Stomach (tissue), 9 donors: ENCODE data around the gene TLNRD1. TPM values are rescaled to one million over a fixed set of nuclear protein-coding genes. Genes with fewer than 3 reads are reported as not detected.

Source experiments
- DNase-seq, 2 donors: peaks; one replicate each; pipeline versions ENCODE4 v3.0.0 to v3.0.0-alpha.2; 2013 to 2019
- H3K27ac ChIP-seq, 5 donors: fragments of 200-600 bp in 4 of 5; sonication (generic) in 4 of 5; one replicate each; pipeline ENCODE4 v1.5.1; 2013 to 2019; ENCODE audit warnings: mild to moderate bottlenecking in 1 of 5, moderate library complexity in 1 of 5
- H3K27me3 ChIP-seq, 3 donors: fragments of 200-600 bp; sonication (generic); one replicate each; pipeline ENCODE4 v1.5.1; 2017 to 2019; ENCODE audit warnings: mixed run types in 1 of 3
- H3K36me3 ChIP-seq, 4 donors: fragments of 200-600 bp; sonication (generic); 1 replicate in 3 of 4; 2 replicates in 1 of 4; pipeline ENCODE4 v1.5.1; 2016 to 2019
- H3K4me1 ChIP-seq, 4 donors: fragments of 200-600 bp; sonication (generic); one replicate each; pipeline ENCODE4 v1.5.1; 2016 to 2019
- H3K4me3 ChIP-seq, 4 donors: fragments of 200-600 bp; sonication (generic) in 3 of 4; one replicate each; pipeline ENCODE4 v1.5.1; 2016 to 2019; ENCODE audit warnings: mild to moderate bottlenecking in 1 of 4
- H3K9me3 ChIP-seq, 4 donors: fragments of 200-600 bp; sonication (generic); one replicate each; pipeline ENCODE4 v1.5.1; 2016 to 2019
- CTCF ChIP-seq, 7 experiments: fragments of 450-650 bp in 4 of 7; fragments of 200-600 bp in 3 of 7; sonication (generic) in 3 of 7; IDR thresholded peaks; one replicate each; pipeline ENCODE4 v1.5.1; 2016 to 2019; ENCODE audit warnings: antibody characterized with exemption in 7 of 7, control low read depth in 2 of 7, mild to moderate bottlenecking in 1 of 7
- EP300 ChIP-seq: sonication (generic); formaldehyde crosslinking; IDR thresholded peaks from one replicate; pipeline ENCODE4 v1.6.1; 2017; ENCODE audit warnings: antibody characterized with exemption
- POLR2A ChIP-seq, 4 donors: fragments of 450-650 bp; IDR thresholded peaks; one replicate each; pipeline ENCODE4 v1.6.1; 2016; ENCODE audit warnings: antibody characterized with exemption in 4 of 4, control low read depth in 2 of 4, mild to moderate bottlenecking in 1 of 4, moderate library complexity in 1 of 4
- POLR2AphosphoS5 ChIP-seq, 3 donors: sonication (generic); formaldehyde crosslinking; IDR thresholded peaks; one replicate each; pipeline ENCODE4 v1.6.1; 2016; ENCODE audit warnings: antibody characterized with exemption in 3 of 3
- WGBS, 5 donors: extraction: QIAGEN DNeasy Blood & Tissue Kit in 3 of 5; methylation state at CpG; one replicate each; pipeline versions ENCODE4 v1.1.5 to v1.1.7; 2013 to 2018; 5-methylcytosine and 5-hydroxymethylcytosine counted together
- intact Hi-C: fragments of 100-400 bp; cut with DNase I; formaldehyde crosslinking; loops from one replicate; pipeline ENCODE4 v1.15.1; 2023; ENCODE audit warnings: low total_unique reads
- polyA plus RNA-seq, 3 donors: library from polyadenylated mRNA; stranded (reverse); fragments of 200-250 nt; gene quantifications; one replicate each; pipeline ENCODE4 v1.2.3, GENCODE V29; 2013
- total RNA-seq, 5 donors: library from RNA; depleted of rRNA; stranded (reverse); fragments of >200 nt; gene quantifications; one replicate each; pipeline versions ENCODE4 v1.1.0 to v1.2.3, GENCODE V29; 2014 to 2016
- donor health status: healthy with polysubstance abuse.
- donor health status: Bipolar disorder and iron deficiency.
- donor health status: healthy.

Gene TLNRD1
- total and polyA plus RNA-seq, 8 donors = 1.8 to 88.3 (median 10.0) TPM

GRCh38 chr15:80989081-80989517 lies 11.6 kb upstream of the TLNRD1 start:
- 0 to 2% (median 1%) methylated on average over 7 of the region's 7 CpGs for WGBS, 5 donors
- H3K9me3 ChIP-seq = no peaks in the 10 kb centered on the region
- TF ChIP-seq POLR2AphosphoS5 (IDR thresholded peaks at IDR 0.05) (no peak), EP300 (no peak), CTCF (IDR thresholded peaks at IDR 0.05) (no peak), POLR2A (IDR thresholded peaks at IDR 0.05) (no peak)
- peak overlapping the region; percentile 92 to 96 (median 93) for H3K27ac ChIP-seq
- intact Hi-C loops = no loop called here
- peaks cover 25 to 69% (median 49%) of the 10 kb centered on the region in 4 donors for H3K4me1 ChIP-seq
- H3K4me3 ChIP-seq = peak overlapping the region; percentile 81 to 97 (median 88)
- no peaks in the 10 kb centered on the region for H3K27me3 ChIP-seq
- DNase-seq = no peak
- H3K36me3 ChIP-seq = no peaks in the 10 kb centered on the region

- Histone ChIP-seq H3K9me3 (no peaks in the 10 kb centered on the region), H3K36me3 (no peaks in the 10 kb centered on the region), H3K4me3 (peak within 1 kb of the TSS; percentile 81 to 97 (median 88)), H3K27ac (peak within 1 kb of the TSS; percentile 92 to 96 (median 93)), H3K4me1 (peaks cover 25 to 63% (median 48%) of the 10 kb centered on the region in 4 donors), H3K27me3 (no peaks in the 10 kb centered on the region)
- intact Hi-C loops = no loop called here
- peak; percentile 99 for DNase-seq
- 0 to 1% (median 1%) methylated on average over 40 to 63 of the region's 63 CpGs for WGBS, 5 donors
- TF ChIP-seq POLR2AphosphoS5 (IDR thresholded peaks at IDR 0.05) (peak; percentile 77 to 94 (median 94)), POLR2A (IDR thresholded peaks at IDR 0.05) (peak in 1 of 4 donors; percentile 27), CTCF (IDR thresholded peaks at IDR 0.05) (no peak), EP300 (no peak)
These were observed 10.9 kb upstream of the TLNRD1 start, which contains the start of gene MESD for GRCh38 chr15:80989518-80990478. TSS of gene MESD (minus strand) at chr15:80989819. CDS start at chr15:80989791, 28 bp downstream.

GRCh38 chr15:80990955-80991354 lies 9.8 kb upstream of the TLNRD1 start:
- no peaks in the 10 kb centered on the region for H3K9me3 ChIP-seq
- H3K27me3 ChIP-seq = no peaks in the 10 kb centered on the region
- intact Hi-C loops = no loop called here
- 70 to 85% (median 73%) methylated on average over 1 of the region's 1 CpG for WGBS, 5 donors
- H3K4me1 ChIP-seq = peaks cover 25 to 55% (median 43%) of the 10 kb centered on the region in 4 donors
- DNase-seq = no peak
- no peaks in the 10 kb centered on the region for H3K36me3 ChIP-seq
- no peak for TF ChIP-seq EP300
- no peak for TF ChIP-seq CTCF (IDR thresholded peaks at IDR 0.05)
- TF ChIP-seq POLR2AphosphoS5 (IDR thresholded peaks at IDR 0.05) = no peak
- TF ChIP-seq POLR2A (IDR thresholded peaks at IDR 0.05) = no peak
- H3K27ac ChIP-seq = peak overlapping the region; percentile 50 to 96 (median 93)
- no peak overlapping the region for H3K4me3 ChIP-seq

- 47 to 53% (median 51%) methylated on average over 5 of the region's 5 CpGs for WGBS, 5 donors
- TF ChIP-seq EP300 (no peak), POLR2AphosphoS5 (IDR thresholded peaks at IDR 0.05) (peak in 1 of 3 donors; percentile 44), CTCF (IDR thresholded peaks at IDR 0.05) (no peak)
- intact Hi-C loops = no loop called here
- DNase-seq = peak in 1 of 2 donors; percentile 74
- Histone ChIP-seq H3K4me3 (no peak overlapping the region), H3K27me3 (no peaks in the 10 kb centered on the region), H3K36me3 (no peaks in the 10 kb centered on the region), H3K4me1 (peaks cover 25 to 50% (median 40%) of the 10 kb centered on the region in 4 donors), H3K27ac (peak overlapping the region in 4 of 5 donors; percentile 92 to 96 (median 94)), H3K9me3 (no peaks in the 10 kb centered on the region)
These were observed 9.3 kb upstream of the TLNRD1 start for GRCh38 chr15:80991421-80991820.
